ENCODE data around the gene TM9SF1.
"Not testable (repeated sequence)": the region's sequence is repeated elsewhere in the genome, so short reads cannot be mapped to it uniquely, and the experiment has no call there.

Gene TM9SF1

GRCh38 chr14:24224618-24225071, 29.4 kb upstream of the TM9SF1 start:
- DNase-seq = no peak

- DNase-seq = not testable (repeated sequence)
Measured at GRCh38 chr14:24222987-24223386, 27.7 kb upstream of the TM9SF1 start.

- DNase-seq = no peak
Measured at GRCh38 chr14:24219521-24219920, 24.3 kb upstream of the TM9SF1 start.

- DNase-seq = no peak
Measured at GRCh38 chr14:24219080-24219479, 23.8 kb upstream of the TM9SF1 start.

GRCh38 chr14:24216876-24217275, 21.6 kb upstream of the TM9SF1 start:
- DNase-seq = not testable (repeated sequence)

GRCh38 chr14:24216345-24216699, 21.1 kb upstream of the TM9SF1 start:
- DNase-seq = no peak

GRCh38 chr14:24215495-24216344, 20.5 kb upstream of the TM9SF1 start, which contains the start of gene MDP1:
Gene MDP1, minus strand, starts transcription at chr14:24216066. Its CDS starts 111 bp downstream, at chr14:24215955.
- peak; percentile 92 for DNase-seq

- no peak for DNase-seq
Measured at GRCh38 chr14:24213866-24214662, 18.8 kb upstream of the TM9SF1 start.

GRCh38 chr14:24212924-24213865, 18.0 kb upstream of the TM9SF1 start, which contains the start of gene CHMP4A:
Gene CHMP4A, minus strand, starts transcription at chr14:24213488. Its CDS starts 49 bp downstream, at chr14:24213439.
- DNase-seq = peak; percentile 98

- no peak for DNase-seq
Measured at GRCh38 chr14:24211311-24211710, 16.1 kb upstream of the TM9SF1 start.

GRCh38 chr14:24207625-24208024, 12.4 kb upstream of the TM9SF1 start:
- no peak for DNase-seq

- DNase-seq = no peak
Measured at GRCh38 chr14:24207104-24207551, 11.9 kb upstream of the TM9SF1 start.

- no peak for DNase-seq
Measured at GRCh38 chr14:24206260-24207103, 11.2 kb upstream of the TM9SF1 start.

GRCh38 chr14:24204163-24205146, 9.2 kb upstream of the TM9SF1 start:
- DNase-seq = no peak

- not testable (repeated sequence) for DNase-seq
Measured at GRCh38 chr14:24203249-24203886, 8.1 kb upstream of the TM9SF1 start.

- not testable (repeated sequence) for DNase-seq
Measured at GRCh38 chr14:24202538-24202937, 7.3 kb upstream of the TM9SF1 start.

GRCh38 chr14:24198814-24199524, 3.7 kb upstream of the TM9SF1 start:
- DNase-seq = no peak

- no peak for DNase-seq
Measured at GRCh38 chr14:24197056-24197450, 1.8 kb upstream of the TM9SF1 start.
